BLaER1 (cell line): Measurements from ENCODE around the gene ANKRD50.
A peak's percentile ranks its signal among the peaks of the same experiment; 100 is the strongest.

ENCODE experiments used
- H3K27ac ChIP-seq: shearing (Covaris generic); formaldehyde crosslinking; 2 replicates; pipeline ENCODE4 v1.8.1; 2022
- H3K27me3 ChIP-seq: shearing (Covaris generic); formaldehyde crosslinking; 2 replicates; pipeline ENCODE4 v1.8.1; 2022
- H3K36me3 ChIP-seq: shearing (Covaris generic); formaldehyde crosslinking; 2 replicates; pipeline ENCODE4 v1.8.1; 2022
- H3K4me1 ChIP-seq: shearing (Covaris generic); formaldehyde crosslinking; 2 replicates; pipeline ENCODE4 v1.8.1; 2022
- H3K4me2 ChIP-seq: shearing (Covaris generic); formaldehyde crosslinking; 2 replicates; pipeline ENCODE4 v1.8.1; 2022
- H3K4me3 ChIP-seq: shearing (Covaris generic); formaldehyde crosslinking; 2 replicates; pipeline ENCODE4 v1.8.1; 2022
- H3K9ac ChIP-seq: shearing (Covaris generic); formaldehyde crosslinking; 2 replicates; pipeline ENCODE4 v1.8.1; 2022
- H3K9me3 ChIP-seq: shearing (Covaris generic); formaldehyde crosslinking; 2 replicates; pipeline ENCODE4 v1.8.1; 2022
- H4K20me1 ChIP-seq: shearing (Covaris generic); formaldehyde crosslinking; 2 replicates; pipeline ENCODE4 v1.8.1; 2022
- Cebpa-rat ChIP-seq: shearing (Covaris generic); IDR thresholded peaks from 2 replicates; pipeline ENCODE4 v1.8.1; 2022

ANKRD50 gene

DNA sequence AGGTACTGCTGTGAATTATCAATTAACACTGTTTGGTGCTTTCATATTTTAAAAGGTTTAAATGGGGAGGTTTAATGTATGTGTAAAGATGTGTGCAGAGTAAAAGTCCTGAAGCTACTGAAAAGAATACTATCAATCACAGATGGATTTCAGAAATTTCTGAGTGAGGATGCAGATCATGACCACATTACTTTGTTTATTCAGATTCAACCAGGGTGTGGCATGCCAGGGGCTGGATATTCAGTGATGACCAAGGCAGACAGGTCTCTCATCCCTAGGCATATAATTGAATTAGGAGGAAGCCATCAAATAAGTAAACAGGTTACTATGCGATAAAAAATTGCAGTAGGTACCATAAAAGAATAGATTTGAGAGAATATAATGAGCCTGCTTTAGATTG is 28.0 kb upstream of the ANKRD50 start:
- no peaks in the 10 kb centered on the region for H3K4me1 ChIP-seq
- H4K20me1 ChIP-seq: no peaks in the 10 kb centered on the region
- H3K27ac ChIP-seq: no peak overlapping the region
- H3K4me3 ChIP-seq: no peak overlapping the region
- no peak overlapping the region for H3K4me2 ChIP-seq
- no peaks in the 10 kb centered on the region for H3K36me3 ChIP-seq
- no peaks in the 10 kb centered on the region for H3K27me3 ChIP-seq
- no peak for TF ChIP-seq Cebpa-rat
- H3K9ac ChIP-seq: no peak overlapping the region
- no peaks in the 10 kb centered on the region for H3K9me3 ChIP-seq

DNA sequence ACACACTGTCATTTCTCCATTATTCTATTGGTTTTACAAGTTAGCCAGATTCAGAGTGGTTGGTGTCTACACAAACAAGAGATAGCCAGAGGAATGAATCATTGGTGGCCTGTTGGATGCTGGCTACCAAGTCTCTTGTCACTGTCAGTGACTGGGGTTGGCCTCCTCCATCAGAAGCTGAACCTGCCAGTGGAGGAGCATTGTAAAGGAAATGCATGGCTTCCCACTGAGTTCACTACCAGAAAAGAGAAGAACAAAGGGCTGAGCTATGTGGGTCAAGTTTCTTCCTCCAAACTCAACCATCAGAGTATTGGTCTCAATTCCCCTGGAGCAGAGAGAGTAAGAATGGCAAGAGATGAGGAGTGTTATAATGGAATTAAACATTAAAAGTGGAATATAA is 26.5 kb upstream of the ANKRD50 start:
- Histone ChIP-seq H3K4me3 (no peak overlapping the region), H4K20me1 (no peaks in the 10 kb centered on the region), H3K27me3 (no peaks in the 10 kb centered on the region), H3K9ac (no peak overlapping the region), H3K36me3 (no peaks in the 10 kb centered on the region), H3K9me3 (no peaks in the 10 kb centered on the region), H3K4me2 (no peak overlapping the region), H3K27ac (no peak overlapping the region), H3K4me1 (no peaks in the 10 kb centered on the region)
- no peak for TF ChIP-seq Cebpa-rat

DNA sequence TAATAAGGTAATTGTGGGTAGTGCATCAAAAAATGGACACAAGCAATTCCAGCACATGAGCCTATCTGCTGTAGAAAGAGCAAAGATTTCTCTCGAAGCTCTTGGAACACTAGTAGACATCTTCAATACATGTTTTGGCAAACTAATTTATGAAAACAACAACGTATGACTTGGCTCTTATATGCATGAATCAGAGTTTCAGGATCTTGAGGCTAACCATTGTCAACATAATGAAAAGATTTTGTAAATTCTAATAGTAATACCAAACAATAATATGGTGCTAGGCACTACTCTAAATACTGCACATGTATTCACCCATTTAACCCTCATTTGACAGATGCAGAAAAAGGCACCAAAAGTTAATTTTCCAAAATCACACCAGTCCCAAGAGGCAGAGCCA is 25.1 kb upstream of the ANKRD50 start:
- no peaks in the 10 kb centered on the region for H3K9me3 ChIP-seq
- H3K27ac ChIP-seq: no peak overlapping the region
- H3K4me2 ChIP-seq: no peak overlapping the region
- H3K4me3 ChIP-seq: no peak overlapping the region
- no peaks in the 10 kb centered on the region for H3K27me3 ChIP-seq
- H4K20me1 ChIP-seq: no peaks in the 10 kb centered on the region
- no peaks in the 10 kb centered on the region for H3K4me1 ChIP-seq
- H3K9ac ChIP-seq: no peak overlapping the region
- no peak for TF ChIP-seq Cebpa-rat
- H3K36me3 ChIP-seq: no peaks in the 10 kb centered on the region

DNA sequence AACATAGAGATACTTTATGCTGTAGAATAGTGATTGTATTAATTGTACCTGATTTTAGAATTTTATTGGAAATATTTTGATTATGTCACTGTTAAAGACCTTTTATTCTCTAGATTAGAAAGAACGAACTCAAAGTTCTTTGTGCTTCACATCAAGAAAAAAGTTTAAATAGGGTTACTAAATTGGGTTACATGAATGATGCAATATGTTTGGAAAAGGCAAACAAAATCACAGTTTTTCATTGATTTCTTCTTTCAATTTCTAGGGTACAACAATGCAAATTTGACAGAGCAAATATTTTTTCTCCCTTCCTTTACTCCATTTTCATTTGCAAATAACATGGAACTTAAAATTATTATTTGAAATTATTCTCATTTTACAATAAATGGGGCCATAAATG is 24.0 kb upstream of the ANKRD50 start:
- Histone ChIP-seq H3K9ac (no peak overlapping the region), H3K27me3 (no peaks in the 10 kb centered on the region), H3K4me1 (no peaks in the 10 kb centered on the region), H4K20me1 (no peaks in the 10 kb centered on the region), H3K27ac (no peak overlapping the region), H3K4me2 (no peak overlapping the region), H3K36me3 (no peaks in the 10 kb centered on the region), H3K9me3 (no peaks in the 10 kb centered on the region), H3K4me3 (no peak overlapping the region)
- TF ChIP-seq Cebpa-rat: no peak

DNA sequence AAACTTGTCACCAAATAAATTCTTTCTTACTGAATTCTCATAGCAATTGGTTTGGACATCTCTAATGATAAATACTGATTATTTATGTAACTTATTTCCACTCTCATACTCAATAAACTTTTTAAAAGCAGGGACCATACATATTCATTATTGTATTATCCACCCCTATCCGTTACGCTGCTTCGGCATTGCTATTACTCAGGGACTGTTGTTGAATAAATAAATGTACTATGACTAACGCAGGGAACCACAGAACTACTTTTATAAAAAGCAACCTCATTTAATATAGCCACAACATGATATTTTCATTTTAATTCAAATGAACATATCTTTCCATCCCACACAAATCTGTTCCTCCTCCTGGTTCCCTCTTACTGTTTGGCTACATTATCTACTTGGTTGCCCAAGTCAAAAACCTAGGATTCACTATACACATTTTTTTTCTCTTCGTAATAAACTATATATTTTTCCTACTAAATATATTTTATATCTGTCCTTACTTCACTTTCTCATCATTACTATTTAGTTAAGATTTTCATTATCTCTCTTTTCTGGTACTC is 14.9 kb upstream of the ANKRD50 start:
- Histone ChIP-seq H3K4me1 (no peaks in the 10 kb centered on the region), H3K9ac (no peak overlapping the region), H3K4me2 (no peak overlapping the region), H3K27ac (no peak overlapping the region), H3K36me3 (no peaks in the 10 kb centered on the region), H4K20me1 (no peaks in the 10 kb centered on the region), H3K4me3 (no peak overlapping the region), H3K27me3 (no peaks in the 10 kb centered on the region), H3K9me3 (no peaks in the 10 kb centered on the region)
- no peak for TF ChIP-seq Cebpa-rat

DNA sequence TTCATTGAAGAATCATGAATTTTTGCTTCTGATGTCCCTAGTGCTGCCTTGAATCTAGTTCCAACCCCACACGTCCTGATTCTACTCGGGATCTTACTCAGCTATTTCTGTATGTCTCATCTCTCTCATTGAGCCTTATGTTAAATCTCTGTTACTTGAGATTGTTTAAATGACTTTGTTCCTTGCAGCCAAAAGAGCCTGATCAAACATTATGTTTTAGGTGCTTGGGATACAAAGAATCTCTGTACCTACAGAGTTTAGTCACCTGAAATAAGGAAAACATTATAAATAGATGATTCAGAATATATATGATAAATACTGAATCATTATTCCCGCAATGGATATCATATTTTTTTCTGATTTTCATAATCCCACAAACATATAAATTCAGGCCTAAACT is 13.7 kb upstream of the ANKRD50 start:
- no peak overlapping the region for H3K27ac ChIP-seq
- H3K36me3 ChIP-seq: no peaks in the 10 kb centered on the region
- H3K4me1 ChIP-seq: no peaks in the 10 kb centered on the region
- no peak overlapping the region for H3K4me2 ChIP-seq
- no peaks in the 10 kb centered on the region for H3K9me3 ChIP-seq
- H3K9ac ChIP-seq: no peak overlapping the region
- H3K4me3 ChIP-seq: no peak overlapping the region
- no peak for TF ChIP-seq Cebpa-rat
- H4K20me1 ChIP-seq: no peaks in the 10 kb centered on the region
- H3K27me3 ChIP-seq: no peaks in the 10 kb centered on the region

DNA sequence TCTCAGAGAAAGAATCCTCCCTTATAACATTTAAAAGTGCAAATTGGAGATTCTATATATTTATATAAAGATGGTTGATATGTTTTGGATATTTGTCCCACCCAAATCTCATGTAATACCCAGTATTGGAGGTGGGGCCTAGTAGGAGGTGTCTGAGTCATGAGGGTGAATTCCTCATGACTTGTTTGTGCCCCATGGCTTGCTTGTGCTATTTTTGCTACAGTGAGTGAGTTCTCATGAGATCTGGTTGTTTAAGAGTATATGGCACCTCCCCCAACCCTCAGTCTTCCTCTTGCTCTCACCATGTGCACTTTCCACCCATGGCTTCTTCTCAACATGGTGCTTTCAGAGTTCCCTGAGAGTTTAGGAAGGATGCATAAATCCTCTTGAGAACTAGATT is 9.5 kb upstream of the ANKRD50 start:
- H3K36me3 ChIP-seq: no peaks in the 10 kb centered on the region
- no peak overlapping the region for H3K4me2 ChIP-seq
- TF ChIP-seq Cebpa-rat: no peak
- no peaks in the 10 kb centered on the region for H3K27me3 ChIP-seq
- no peaks in the 10 kb centered on the region for H3K4me1 ChIP-seq
- H3K9me3 ChIP-seq: no peaks in the 10 kb centered on the region
- no peak overlapping the region for H3K27ac ChIP-seq
- H3K9ac ChIP-seq: no peak overlapping the region
- H3K4me3 ChIP-seq: no peak overlapping the region
- no peaks in the 10 kb centered on the region for H4K20me1 ChIP-seq

DNA sequence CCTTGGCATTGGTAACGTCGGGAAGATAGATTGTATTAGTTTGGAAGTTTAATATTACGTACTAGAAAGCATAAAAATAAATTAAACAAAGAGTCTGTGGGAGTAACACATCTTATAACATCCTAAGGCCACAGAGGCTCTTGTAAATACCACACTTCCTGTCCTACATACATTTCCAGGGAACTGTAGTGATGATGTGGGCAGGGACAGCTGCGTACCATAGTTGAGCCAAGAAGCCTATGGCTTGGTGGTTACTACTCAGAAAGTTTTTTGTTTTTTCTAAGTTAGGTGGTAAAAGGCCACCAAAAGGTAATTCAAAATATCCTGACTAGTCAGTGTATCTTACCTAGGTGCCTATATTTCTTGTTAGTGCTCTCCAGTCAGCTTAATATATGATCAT is 4.6 kb upstream of the ANKRD50 start:
- no peak for TF ChIP-seq Cebpa-rat
- Histone ChIP-seq H3K4me2 (no peak overlapping the region), H3K27ac (no peak overlapping the region), H4K20me1 (peaks cover under 1% of the 10 kb centered on the region; the same call in 1 of the 2 replicates), H3K4me1 (peaks cover 10% of the 10 kb centered on the region), H3K36me3 (no peaks in the 10 kb centered on the region), H3K9ac (no peak overlapping the region), H3K27me3 (no peaks in the 10 kb centered on the region), H3K4me3 (no peak overlapping the region), H3K9me3 (no peaks in the 10 kb centered on the region)

DNA sequence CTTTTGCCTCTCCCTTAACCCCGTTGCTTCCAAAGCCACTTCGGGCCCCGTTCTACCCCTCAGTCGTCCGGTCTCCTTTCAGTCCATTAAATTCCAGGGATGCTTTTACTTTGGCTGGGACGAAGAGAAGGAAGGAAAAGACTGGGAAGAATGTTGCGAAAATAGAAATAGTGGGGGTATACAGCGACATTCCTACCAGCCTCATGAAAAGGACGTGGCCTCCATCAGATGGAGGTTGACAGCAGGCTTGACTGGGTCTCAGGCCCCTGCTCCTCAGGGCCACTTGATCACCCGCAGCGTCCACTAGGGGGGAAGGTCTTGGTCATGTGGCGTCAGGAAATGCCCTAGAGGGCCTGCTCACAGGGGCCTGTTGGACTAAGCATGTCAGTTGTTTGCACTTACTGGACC is 657 bp upstream of the ANKRD50 start:
- Histone ChIP-seq H3K4me3 (peak overlapping the region; percentile 94), H3K4me2 (peak overlapping the region; percentile 92), H4K20me1 (peaks cover 39% of the 10 kb centered on the region), H3K9me3 (no peaks in the 10 kb centered on the region), H3K9ac (peak overlapping the region; percentile 94), H3K36me3 (no peaks in the 10 kb centered on the region; the same call in 1 of the 2 replicates), H3K27ac (peak overlapping the region; percentile 97), H3K4me1 (peaks cover 39% of the 10 kb centered on the region), H3K27me3 (no peaks in the 10 kb centered on the region)
- no peak for TF ChIP-seq Cebpa-rat

DNA sequence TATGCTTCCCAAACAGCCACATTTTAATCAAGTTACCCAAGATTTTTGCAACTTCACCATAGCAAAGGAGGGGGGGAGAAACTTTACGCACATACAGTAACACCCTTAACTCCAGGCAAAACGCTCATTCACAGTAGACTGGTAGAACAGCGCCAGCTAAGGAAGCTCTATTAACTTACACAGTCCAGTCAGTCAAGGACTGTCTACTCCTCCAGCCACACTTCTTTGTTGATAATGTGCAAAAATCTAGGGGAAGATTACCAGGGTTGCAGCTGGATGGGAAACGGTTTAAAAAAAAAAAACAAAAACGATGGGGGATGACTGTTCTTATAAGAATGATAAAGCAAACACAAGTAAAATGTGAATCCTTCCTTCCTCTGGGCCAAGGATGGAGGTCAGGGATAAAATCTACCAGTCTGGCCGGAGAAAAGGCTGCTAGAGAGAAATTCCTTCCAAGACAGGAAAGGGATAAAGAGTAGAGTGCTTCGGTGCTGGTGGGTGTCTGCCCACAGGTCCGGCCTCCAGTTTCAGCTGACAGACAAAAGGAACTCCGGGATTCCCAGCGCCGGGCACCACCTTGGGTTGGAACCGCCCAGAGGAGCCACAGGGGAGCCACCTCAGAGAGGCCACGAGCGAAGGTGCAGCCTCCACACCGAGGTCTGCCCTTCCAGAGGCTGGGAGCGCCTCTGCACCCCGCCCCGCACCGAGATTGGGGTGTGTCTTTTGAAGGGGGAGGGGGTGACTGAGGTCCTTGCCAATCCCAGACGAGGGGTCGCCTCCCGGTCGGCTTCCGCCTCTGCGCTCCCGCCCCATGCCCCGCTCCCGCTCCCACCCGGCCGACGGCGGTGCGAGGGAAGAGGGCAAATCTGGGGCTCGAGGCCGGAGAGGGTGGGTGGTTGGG is 811 bp downstream of the ANKRD50 start:
- H3K4me3 ChIP-seq: peak overlapping the region; percentile 94
- no peaks in the 10 kb centered on the region for H3K9me3 ChIP-seq
- TF ChIP-seq Cebpa-rat: no peak
- H3K36me3 ChIP-seq: peaks cover 4% of the 10 kb centered on the region
- H3K27me3 ChIP-seq: no peaks in the 10 kb centered on the region
- peaks cover 54% of the 10 kb centered on the region for H4K20me1 ChIP-seq
- H3K27ac ChIP-seq: peak overlapping the region; percentile 97
- peaks cover 41% of the 10 kb centered on the region for H3K4me1 ChIP-seq
- H3K4me2 ChIP-seq: peak overlapping the region; percentile 79
- H3K9ac ChIP-seq: peak overlapping the region; percentile 94
